ENCODE measurements around the gene PSD4. TPM values are rescaled to one million over a fixed set of nuclear protein-coding genes. Genes with fewer than 3 reads are reported as not detected.

Gene PSD4
- total and polyA plus RNA-seq, 2 of the 8 experiments (the other 6 are each of a cell fraction or from before 2014, with no cell fraction given): 0.53 to 1.2 TPM

GRCh38 chr2:113178069-113178746 is 4.4 kb downstream of the PSD4 start (continued):
- TF ChIP-seq E2F6 (IDR thresholded peaks at IDR 0.05): no peak
- no peak for TF ChIP-seq ASH2L (IDR thresholded peaks at IDR 0.05; ENCODE audit: low read length)
- no peak for TF ChIP-seq ZNF274 (IDR thresholded peaks at IDR 0.05; ENCODE audit: borderline replicate concordance, extremely low read depth, low read length)
- no peak for TF ChIP-seq FOSL1 (IDR thresholded peaks at IDR 0.05; ENCODE audit: insufficient read depth, low read depth, low read length)
- TF ChIP-seq ATF2 (IDR thresholded peaks at IDR 0.05; ENCODE audit: low read length): no peak
- TF ChIP-seq ATF3 (IDR thresholded peaks at IDR 0.05; ENCODE audit: insufficient read depth, low read depth, low read length): no peak
- no peak for TF ChIP-seq CHD7 (IDR thresholded peaks at IDR 0.05; ENCODE audit: insufficient replicate concordance, low read length)
